ENCODE data around the gene AKR1B1. TPM values are rescaled to one million over a fixed set of nuclear protein-coding genes. Genes with fewer than 3 reads are reported as not detected.

The AKR1B1 gene
- polyA plus RNA-seq, 1 of the 3 experiments (the other 2 are of a cell fraction): 216 TPM

- H2AFZ ChIP-seq (ENCODE audit: low read depth): no peak overlapping the region
- no peak overlapping the region for H3K4me2 ChIP-seq
- ChIA-PET CTCF (interaction anchor here (0.8 to 2.0 kb wide), 8 partner anchors 8 to 166 kb away, joined by 3 to 9 read pairs (median 4); partner anchors contain the start of gene AKR1B1), POLR2A (interaction anchor here (1.2 kb wide), 1 partner anchor 40 kb away, joined by 3 read pairs; no protein-coding TSS in a partner anchor)
- no peaks in the 10 kb centered on the region for H3K9me3 ChIP-seq
- TF ChIP-seq NRF1 (IDR thresholded peaks at IDR 0.05; ENCODE audit: low read depth, low read length) (no peak), POLR2AphosphoS5 (IDR thresholded peaks at IDR 0.05; ENCODE audit: low read depth, low read length) (no peak), YY1 (IDR thresholded peaks at IDR 0.05; ENCODE audit: low read depth) (no peak), PBX3 (IDR thresholded peaks at IDR 0.05) (no peak), GATA2 (CRISPR knock-in tag; IDR thresholded peaks at IDR 0.05) (no peak), ZBTB33 (IDR thresholded peaks at IDR 0.05; ENCODE audit: borderline replicate concordance, low read depth) (no peak), JUND (IDR thresholded peaks at IDR 0.05) (no peak), CHD2 (IDR thresholded peaks at IDR 0.05; ENCODE audit: low read length, partially characterized antibody) (no peak), TEAD4 (IDR thresholded peaks at IDR 0.05; ENCODE audit: borderline replicate concordance, insufficient read depth) (no peak), RXRA (IDR thresholded peaks at IDR 0.05; ENCODE audit: borderline replicate concordance, low read depth) (no peak), RAD21 (IDR thresholded peaks at IDR 0.05; ENCODE audit: low read length) (no peak), EP300 (IDR thresholded peaks at IDR 0.05; ENCODE audit: borderline replicate concordance in 1 of 2, low read depth in 1 of 2, low read length in 1 of 2) (no peak), RCOR1 (IDR thresholded peaks at IDR 0.05; ENCODE audit: low read length) (no peak), EZH2phosphoT487 (IDR thresholded peaks at IDR 0.05; ENCODE audit: borderline replicate concordance, low read depth) (no peak)
- TF ChIP-seq, protein P1, sequence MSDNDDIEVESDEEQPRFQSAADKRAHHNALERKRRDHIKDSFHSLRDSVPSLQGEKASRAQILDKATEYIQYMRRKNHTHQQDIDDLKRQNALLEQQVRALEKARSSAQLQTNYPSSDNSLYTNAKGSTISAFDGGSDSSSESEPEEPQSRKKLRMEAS (IDR thresholded peaks at IDR 0.05; ENCODE audit: low read depth): no peak
- TF ChIP-seq, protein P2, sequence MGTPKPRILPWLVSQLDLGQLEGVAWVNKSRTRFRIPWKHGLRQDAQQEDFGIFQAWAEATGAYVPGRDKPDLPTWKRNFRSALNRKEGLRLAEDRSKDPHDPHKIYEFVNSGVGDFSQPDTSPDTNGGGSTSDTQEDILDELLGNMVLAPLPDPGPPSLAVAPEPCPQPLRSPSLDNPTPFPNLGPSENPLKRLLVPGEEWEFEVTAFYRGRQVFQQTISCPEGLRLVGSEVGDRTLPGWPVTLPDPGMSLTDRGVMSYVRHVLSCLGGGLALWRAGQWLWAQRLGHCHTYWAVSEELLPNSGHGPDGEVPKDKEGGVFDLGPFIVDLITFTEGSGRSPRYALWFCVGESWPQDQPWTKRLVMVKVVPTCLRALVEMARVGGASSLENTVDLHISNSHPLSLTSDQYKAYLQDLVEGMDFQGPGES (IDR thresholded peaks at IDR 0.05; ENCODE audit: low read depth, low read length): no peak
- H3K79me2 ChIP-seq (ENCODE audit: insufficient read depth): no peaks in the 10 kb centered on the region
- H3K4me1 ChIP-seq (ENCODE audit: control insufficient read depth in 1 of 2, insufficient read depth in 2 of 2, low read depth in 1 of 2, low read length in 1 of 2): peaks cover 0 to 14% of the 10 kb centered on the region in 2 experiments; a peak in 1 of 4 replicates
- no peak for DNase-seq
- no peak overlapping the region for H3K4me3 ChIP-seq (ENCODE audit: low read depth in 2 of 2, low read length in 1 of 2)
- no peaks in the 10 kb centered on the region for H3K9me2 ChIP-seq
- peaks cover 15 to 53% of the 10 kb centered on the region in 2 experiments for H3K36me3 ChIP-seq (replicated peaks in 1 of 2; ENCODE audit: control insufficient read depth in 1 of 2, insufficient read depth in 2 of 2, low read length in 1 of 2)
- H3K27ac ChIP-seq (ENCODE audit: low read depth in 2 of 2, low read length in 1 of 2): no peak overlapping the region
- H3F3A ChIP-seq (replicated peaks; ENCODE audit: insufficient read depth): no peaks in the 10 kb centered on the region
- no peaks in the 10 kb centered on the region for H4K20me1 ChIP-seq (ENCODE audit: insufficient read depth)
- WGBS (ENCODE audit: low lambda C conversion rate): 86% methylated on average over 4 of the region's 4 CpGs
- no peak overlapping the region for H3K9ac ChIP-seq
- H3K27me3 ChIP-seq (ENCODE audit: insufficient read depth): no peaks in the 10 kb centered on the region
These were observed 18.4 kb downstream of the AKR1B1 start for GRCh38 chr7:134440476-134440875.

Measured in SK-N-SH (cell line).